ENCODE data around the gene EVI2B.

DNA sequence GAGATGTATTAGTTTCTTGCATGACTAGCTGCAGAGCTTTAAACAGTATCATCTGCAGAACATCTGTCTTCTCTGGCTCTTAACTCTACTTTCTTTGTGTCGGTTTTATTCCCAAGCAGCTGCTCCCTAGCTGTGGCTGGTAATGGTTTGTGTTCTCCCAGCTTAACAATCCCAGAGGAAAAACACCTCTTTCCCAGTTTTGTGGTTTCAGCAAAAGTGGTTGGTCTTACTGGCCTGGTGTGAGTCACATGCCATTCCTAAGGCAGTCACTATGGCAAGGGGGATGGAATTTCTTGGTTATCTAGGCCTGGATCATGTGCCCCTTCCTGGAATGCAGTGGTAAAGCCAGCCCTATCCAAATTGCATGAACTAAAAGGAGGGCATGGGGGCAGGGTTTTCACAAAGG, 44.3 kb downstream of the EVI2B start:
- TF ChIP-seq, protein P1, sequence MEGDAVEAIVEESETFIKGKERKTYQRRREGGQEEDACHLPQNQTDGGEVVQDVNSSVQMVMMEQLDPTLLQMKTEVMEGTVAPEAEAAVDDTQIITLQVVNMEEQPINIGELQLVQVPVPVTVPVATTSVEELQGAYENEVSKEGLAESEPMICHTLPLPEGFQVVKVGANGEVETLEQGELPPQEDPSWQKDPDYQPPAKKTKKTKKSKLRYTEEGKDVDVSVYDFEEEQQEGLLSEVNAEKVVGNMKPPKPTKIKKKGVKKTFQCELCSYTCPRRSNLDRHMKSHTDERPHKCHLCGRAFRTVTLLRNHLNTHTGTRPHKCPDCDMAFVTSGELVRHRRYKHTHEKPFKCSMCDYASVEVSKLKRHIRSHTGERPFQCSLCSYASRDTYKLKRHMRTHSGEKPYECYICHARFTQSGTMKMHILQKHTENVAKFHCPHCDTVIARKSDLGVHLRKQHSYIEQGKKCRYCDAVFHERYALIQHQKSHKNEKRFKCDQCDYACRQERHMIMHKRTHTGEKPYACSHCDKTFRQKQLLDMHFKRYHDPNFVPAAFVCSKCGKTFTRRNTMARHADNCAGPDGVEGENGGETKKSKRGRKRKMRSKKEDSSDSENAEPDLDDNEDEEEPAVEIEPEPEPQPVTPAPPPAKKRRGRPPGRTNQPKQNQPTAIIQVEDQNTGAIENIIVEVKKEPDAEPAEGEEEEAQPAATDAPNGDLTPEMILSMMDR (IDR thresholded peaks at IDR 0.05): no peak
- no peak for TF ChIP-seq EZH2 (IDR thresholded peaks at IDR 0.05)
